Esophagus squamous epithelium (tissue), 4 donors: Measurements from ENCODE around the gene BABAM2.

Source experiments
- CTCF ChIP-seq, 6 experiments: fragments of 450-650 bp in 4 of 6; fragments of 200-600 bp in 2 of 6; sonication (generic) in 2 of 6; IDR thresholded peaks; one replicate each; pipeline ENCODE4 v1.5.1; 2016 to 2019; ENCODE audit warnings: antibody characterized with exemption in 6 of 6, mild to moderate bottlenecking in 4 of 6, moderate library complexity in 4 of 6
- POLR2A ChIP-seq, 4 donors: fragments of 450-650 bp; IDR thresholded peaks; one replicate each; pipeline ENCODE4 v1.6.1; 2017; ENCODE audit warnings: antibody characterized with exemption in 4 of 4, mild to moderate bottlenecking in 4 of 4, moderate library complexity in 3 of 4

- TF ChIP-seq CTCF (IDR thresholded peaks at IDR 0.05) (no peak), POLR2A (IDR thresholded peaks at IDR 0.05) (no peak)
Observed at GRCh38 chr2:27940982-27941381, 50.5 kb downstream of the BABAM2 start.
